CD4-positive, alpha-beta T cell treated with Interferon gamma for 1 hour (primary cell): ENCODE data around the gene NUTM2B.
"Not testable (repeated sequence)": the region's sequence is repeated elsewhere in the genome, so short reads cannot be mapped to it uniquely, and the experiment has no call there.

ENCODE experiments used
- DNase-seq: peaks from one replicate; pipeline ENCODE4 v3.0.0-alpha.2; 2020

Gene NUTM2B

DNA sequence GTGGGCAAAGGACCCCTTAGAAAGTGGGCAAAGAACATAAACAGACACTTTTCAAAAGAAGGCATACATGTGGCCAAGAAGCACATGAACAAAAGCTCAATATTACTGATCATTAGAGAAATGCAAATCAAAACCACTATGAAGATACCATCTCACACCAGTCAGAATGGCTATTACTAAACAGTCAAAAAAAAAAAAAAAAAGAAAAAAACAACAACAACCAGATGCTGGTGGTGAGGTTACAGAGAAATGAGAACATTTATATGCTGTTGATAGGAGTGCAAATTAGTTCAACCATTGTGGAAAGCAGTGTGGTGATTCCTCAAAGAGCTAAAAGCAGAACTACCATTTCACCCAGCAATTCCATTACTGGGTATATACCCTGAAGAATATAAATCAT, 50.6 kb downstream of the NUTM2B start:
- DNase-seq: not testable (repeated sequence)

DNA sequence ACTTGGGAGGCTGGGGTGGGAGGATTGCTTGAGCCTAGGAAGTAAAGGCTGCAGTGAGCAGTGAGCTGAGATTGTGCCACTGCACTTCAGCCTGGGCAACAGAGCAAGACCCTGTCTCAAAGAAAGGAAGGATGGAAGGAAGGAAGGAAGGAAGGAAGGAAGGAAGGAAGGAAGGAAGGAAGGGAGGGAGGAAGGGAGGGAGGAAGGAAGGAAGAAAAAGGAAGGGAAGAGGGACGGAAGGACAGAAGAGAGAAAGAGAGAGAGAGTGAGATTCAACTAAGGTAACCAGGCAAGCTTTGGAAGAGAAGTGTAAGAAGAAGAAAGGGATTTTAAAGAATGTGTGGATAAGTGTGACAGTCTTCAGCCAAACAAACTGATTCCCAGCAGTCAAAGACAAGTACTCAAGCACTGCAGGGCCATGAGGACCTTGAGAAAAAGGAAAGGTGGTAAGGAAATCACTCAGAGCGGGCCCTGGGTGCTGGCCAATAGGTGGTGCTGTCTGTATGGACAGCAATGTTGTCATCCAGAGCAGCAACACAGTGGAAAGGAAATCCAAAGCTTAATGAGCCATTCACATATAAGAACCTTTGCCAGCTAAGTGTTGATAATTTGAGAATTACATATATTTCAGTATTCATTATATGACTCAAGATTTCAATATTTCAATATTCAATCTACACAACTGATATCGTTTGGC, 55.4 kb downstream of the NUTM2B start:
- not testable (repeated sequence) for DNase-seq
